GM19351 (cell line): Measurements from ENCODE around the gene OXT.
"Not testable (repeated sequence)": the region's sequence is repeated elsewhere in the genome, so short reads cannot be mapped to it uniquely, and the experiment has no call there.

Source experiments
- ATAC-seq: cut with Tn5 transposase; IDR thresholded peaks from one replicate; pipeline ENCODE4 v1.9.1; 2021; ENCODE audit warnings: mild to moderate bottlenecking, moderate library complexity; ENCODE audit not compliant: unreplicated experiment

The OXT gene

DNA sequence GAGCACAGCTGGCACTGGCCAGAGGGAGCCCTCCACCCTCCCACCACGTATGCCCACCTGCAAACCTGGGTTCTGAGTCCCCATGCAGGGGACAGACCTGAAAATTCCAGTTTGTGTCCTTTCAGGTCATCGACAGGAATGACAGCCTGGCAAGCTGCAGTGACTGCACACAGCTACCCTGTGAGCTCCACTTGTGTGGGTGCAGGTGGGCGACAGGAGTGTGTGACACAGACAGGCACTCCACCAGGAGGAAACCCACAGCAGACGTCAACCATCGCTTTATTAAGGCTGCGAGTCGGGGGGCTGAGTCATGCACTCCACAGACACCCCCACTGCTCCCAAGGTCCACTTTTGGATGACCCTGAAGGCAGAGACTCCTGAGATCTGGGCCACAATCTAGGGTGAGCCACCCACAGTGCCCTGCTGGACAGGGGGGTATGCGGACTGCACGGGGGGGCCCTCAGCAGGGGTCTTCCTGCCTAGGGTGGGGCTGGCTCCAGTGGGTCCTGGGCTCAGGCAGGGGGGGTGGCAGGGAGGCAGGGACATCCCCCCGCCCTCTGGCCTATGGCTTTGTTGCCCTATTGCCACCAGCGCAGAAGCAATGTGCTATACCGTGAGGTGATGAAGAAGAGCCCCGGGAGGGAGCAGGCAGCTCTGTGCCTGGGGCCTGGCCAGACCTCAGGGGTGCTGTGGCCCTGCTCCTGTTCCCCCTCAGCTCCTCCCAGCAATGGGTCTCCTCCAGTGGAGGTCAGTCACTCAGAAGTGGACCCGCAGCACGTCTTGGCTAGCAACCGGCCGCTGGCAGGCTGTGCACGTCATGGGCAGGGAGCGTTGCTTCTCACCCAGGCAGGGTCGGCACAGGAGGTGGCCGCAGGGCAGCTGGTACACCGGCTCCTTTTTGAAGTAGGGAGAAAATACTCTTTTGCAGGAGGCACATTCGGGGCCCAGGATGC lies 38.2 kb downstream of the OXT start:
- ATAC-seq, result no peak

DNA sequence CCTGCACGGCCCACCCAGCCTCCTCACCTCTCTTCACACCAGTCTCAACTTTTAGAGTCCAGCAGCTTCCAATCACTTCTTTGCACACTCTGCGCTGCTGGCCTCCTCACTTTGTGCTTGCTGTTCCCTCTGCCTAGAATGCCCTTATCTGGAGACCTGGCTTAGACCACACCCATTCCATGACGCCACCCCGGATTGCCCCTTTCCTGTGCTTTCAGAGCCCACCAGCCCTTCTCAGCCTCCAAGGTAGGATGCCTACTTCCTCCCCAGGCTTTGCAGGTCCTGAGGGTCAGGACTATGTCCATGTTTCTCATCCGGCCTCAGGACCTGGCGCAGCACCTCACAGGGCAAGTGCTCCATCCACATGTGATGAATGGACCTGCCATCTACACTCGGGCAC lies 40.1 kb downstream of the OXT start:
- no peak for ATAC-seq

DNA sequence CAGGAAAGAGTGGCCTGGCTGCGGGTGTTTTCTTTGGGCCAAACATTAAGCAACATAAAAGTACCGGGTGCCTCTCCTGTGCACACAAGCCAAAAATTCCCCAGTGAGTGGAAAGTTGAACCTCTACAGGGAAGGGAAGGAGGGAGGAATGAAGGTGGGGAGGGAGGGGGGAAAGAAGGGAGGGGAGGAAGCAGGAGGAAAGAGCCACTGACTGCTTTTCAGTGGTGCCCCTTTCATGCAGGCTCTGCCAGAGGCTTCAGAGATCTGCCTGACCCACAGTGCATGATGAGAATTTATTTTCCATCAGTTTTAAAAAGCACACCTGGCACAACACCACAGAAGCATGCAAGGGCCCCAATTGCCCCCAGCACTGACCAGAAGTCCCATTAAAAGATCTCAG lies 40.6 kb downstream of the OXT start:
- no peak for ATAC-seq

DNA sequence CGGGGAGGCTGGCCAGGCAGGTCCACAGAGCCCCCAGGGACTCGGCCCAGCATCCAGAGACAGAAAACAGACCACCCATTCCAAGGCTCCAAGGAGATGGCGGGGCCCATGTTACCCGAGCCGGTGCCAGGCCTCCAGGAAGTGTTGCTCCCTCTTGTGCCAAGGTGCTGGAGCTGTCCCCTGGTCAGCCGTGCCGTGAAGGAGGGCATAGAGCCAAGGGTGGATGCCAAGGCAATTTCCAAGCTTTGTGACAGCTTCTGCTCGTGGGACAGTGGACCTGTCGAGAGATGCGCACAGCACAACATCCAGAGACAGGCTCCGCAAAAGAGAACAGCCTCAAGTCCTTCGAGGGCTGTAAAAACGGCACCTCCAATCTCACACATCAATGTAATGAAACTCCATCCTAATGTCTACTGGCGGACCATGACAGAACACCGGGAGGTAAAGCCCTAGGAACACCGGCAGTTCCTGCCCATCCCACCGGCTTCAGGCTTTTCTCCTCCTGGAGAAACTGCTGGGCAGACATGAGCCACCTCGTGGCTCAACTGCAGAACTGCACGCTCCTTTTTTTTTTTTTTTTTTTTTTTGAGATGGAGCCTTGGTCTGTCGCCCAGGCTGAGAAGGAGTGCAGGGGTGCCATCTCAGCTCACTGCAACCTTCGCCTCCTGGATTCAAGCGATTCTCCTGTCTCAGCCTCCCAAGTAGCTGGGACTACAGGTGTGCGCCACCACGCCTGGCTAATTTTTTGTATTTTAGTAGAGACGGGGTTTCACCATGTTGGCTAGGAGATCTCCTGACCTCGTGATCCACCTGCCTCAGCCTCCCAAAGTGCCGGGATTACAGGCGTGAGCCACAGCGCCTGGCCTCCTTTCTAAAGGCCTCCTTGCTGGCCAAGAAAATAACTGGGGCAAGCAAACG lies 44.0 kb downstream of the OXT start:
- no peak for ATAC-seq

- ATAC-seq, result no peak
Observed at GRCh38 chr20:3116341-3116740, 44.9 kb downstream of the OXT start.

- ATAC-seq, result not testable (repeated sequence)
Observed at GRCh38 chr20:3117839-3118379, 46.5 kb downstream of the OXT start.

GRCh38 chr20:3119044-3119443 lies 47.6 kb downstream of the OXT start:
- ATAC-seq, result no peak

DNA sequence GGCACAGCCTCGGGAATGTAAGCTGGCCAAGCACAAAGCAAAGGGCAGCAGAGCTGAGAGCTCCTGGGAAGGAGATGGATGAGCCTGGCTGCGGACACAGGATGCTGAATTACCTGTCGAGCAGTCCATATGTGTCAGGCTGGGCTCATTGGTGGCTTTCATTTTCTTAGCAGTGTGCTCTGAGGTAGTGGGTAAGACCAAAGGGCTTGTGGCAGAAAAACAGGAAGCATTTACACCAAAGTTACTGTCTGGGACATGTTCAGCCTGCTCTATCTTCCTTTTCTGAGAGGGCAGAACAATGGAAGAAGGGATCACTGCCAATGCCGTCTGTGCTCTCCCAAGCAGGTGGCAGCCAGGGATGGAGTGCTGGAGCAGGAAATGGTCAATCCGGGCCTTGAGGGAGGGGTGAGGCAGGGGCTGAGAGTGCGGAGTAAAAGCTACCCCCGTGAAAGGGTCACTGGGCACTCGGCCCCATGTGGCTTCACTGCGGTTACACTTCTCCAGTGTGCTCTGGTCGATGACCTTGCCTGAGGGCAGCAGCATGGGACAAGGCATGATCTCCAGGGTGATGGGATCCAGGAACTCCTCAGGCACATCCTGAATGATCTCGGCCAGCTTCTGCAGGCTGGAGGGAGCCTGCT lies 50.0 kb downstream of the OXT start:
- ATAC-seq, result no peak
